Fibroblast of the aortic adventitia (primary cell): ENCODE measurements around the gene EFNA5. TPM values are rescaled to one million over a fixed set of nuclear protein-coding genes. Genes with fewer than 3 reads are reported as not detected.
"Not testable (repeated sequence)": the region's sequence is repeated elsewhere in the genome, so short reads cannot be mapped to it uniquely, and the experiment has no call there.

Experiments
- DNase-seq: peaks from one replicate; pipeline ENCODE4 v3.0.0-alpha.2; 2010; ENCODE audit warnings: low read depth
- H3K4me3 ChIP-seq: 2 replicates; pipeline ENCODE4 v1.5.1; 2011; ENCODE audit warnings: low read depth, mild to moderate bottlenecking, control low read depth, low read length, moderate library complexity
- CTCF ChIP-seq: IDR thresholded peaks from 2 replicates; pipeline ENCODE4 v1.5.1; 2011; ENCODE audit warnings: mild to moderate bottlenecking, low read length, control low read depth, inconsistent platforms; ENCODE audit not compliant: insufficient read depth
- total RNA-seq: library from RNA; depleted of rRNA; stranded (reverse); fragments of >200 nt; gene quantifications from 2 replicates; pipeline ENCODE4 v1.2.3, GENCODE V29; 2012; ENCODE audit warnings: low replicate concordance

The EFNA5 gene
- total RNA-seq, 1 donor, result 33.1 TPM

- TF ChIP-seq CTCF, result no peak
- DNase-seq, result no peak
Observed at GRCh38 chr5:107359916-107360234, 310.9 kb downstream of the EFNA5 start.

GRCh38 chr5:107359033-107359915, 311.5 kb downstream of the EFNA5 start:
- TF ChIP-seq CTCF, result no peak
- DNase-seq, result peak; percentile 69
- no peak overlapping the region for H3K4me3 ChIP-seq

More at GRCh38 chr5:107359916-107360234, 310.9 kb downstream of the EFNA5 start:
- H3K4me3 ChIP-seq, result no peak overlapping the region

GRCh38 chr5:107356891-107357290, 313.8 kb downstream of the EFNA5 start:
- no peak for TF ChIP-seq CTCF
- H3K4me3 ChIP-seq, result no peak overlapping the region

GRCh38 chr5:107352576-107352975, 318.2 kb downstream of the EFNA5 start:
- TF ChIP-seq CTCF, result no peak
- H3K4me3 ChIP-seq, result no peak overlapping the region
- no peak for DNase-seq

More at GRCh38 chr5:107356891-107357290, 313.8 kb downstream of the EFNA5 start:
- DNase-seq, result no peak

GRCh38 chr5:107346580-107346979, 324.2 kb downstream of the EFNA5 start:
- H3K4me3 ChIP-seq, DNase-seq: not testable (repeated sequence)

- H3K4me3 ChIP-seq, result no peak overlapping the region
- no peak for TF ChIP-seq CTCF
Observed at GRCh38 chr5:107342371-107342770, 328.4 kb downstream of the EFNA5 start.

GRCh38 chr5:107341376-107342084, 329.2 kb downstream of the EFNA5 start:
- DNase-seq, result no peak
- no peak for TF ChIP-seq CTCF
- H3K4me3 ChIP-seq, result no peak overlapping the region

More at GRCh38 chr5:107342371-107342770, 328.4 kb downstream of the EFNA5 start:
- no peak for DNase-seq
